ENCODE results near the gene JAK1.

Gene JAK1

DNA sequence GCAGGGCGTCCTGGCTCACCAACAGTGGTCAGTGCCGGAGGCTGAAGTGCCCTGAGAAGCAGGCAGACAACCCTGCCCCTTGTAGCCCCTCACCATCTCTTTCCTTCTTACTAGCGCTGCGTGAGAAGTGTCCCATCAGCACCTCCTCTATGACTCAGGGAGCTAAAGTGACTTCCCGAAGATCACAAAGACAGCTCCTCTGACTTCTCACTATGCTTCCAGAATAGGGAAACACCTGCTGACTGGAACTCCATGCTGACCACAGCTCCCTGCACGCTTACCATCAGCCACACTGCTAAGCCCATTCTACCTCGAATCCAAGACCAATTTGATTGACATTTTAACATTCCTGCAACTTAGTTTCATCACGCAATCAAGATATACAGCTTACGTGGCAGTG lies 92.8 kb downstream of the JAK1 start:
- DNase-seq (ENCODE audit: insufficient read length, low spot score) = no peak
- FAIRE-seq = no peak

DNA sequence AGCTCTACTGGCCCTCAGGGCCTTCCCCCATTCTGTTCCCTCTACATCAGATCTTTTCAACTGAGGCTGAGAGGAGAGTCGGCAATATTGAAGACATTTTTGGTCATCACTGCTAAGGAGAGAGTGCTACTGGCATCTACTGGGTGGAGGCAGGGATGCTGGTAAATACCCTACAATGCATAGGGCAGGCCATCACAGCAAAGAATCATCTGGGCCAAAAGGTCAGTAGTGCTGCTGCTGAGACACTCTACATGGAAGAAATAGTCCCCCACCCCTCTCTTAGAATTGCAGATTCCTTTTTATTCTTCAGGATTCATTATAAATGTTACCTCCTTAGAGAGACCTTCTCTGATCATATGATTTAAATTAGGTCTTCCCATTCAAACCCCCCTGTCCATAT lies 94.3 kb downstream of the JAK1 start:
- FAIRE-seq = no peak
- DNase-seq (ENCODE audit: insufficient read length, low spot score) = no peak

DNA sequence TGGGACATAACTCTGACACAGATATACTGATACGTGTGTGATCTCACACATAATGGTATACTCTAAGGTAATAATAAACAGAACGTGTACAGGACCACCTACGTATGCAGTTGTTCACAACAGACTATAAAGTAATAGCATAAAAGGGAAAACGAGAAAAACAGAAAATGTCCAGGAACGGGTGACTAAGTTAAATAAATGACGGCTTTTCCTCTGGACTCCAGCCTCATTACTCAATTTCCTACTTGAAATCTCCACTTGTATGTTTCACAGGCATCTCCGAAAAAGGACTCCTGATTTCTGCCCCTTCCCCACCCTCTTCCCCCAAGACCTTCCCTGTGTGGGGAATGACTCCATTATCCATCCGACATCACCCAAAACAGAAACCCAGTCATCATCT lies 95.1 kb downstream of the JAK1 start:
- no peak for FAIRE-seq
- no peak for DNase-seq (ENCODE audit: insufficient read length, low spot score)

DNA sequence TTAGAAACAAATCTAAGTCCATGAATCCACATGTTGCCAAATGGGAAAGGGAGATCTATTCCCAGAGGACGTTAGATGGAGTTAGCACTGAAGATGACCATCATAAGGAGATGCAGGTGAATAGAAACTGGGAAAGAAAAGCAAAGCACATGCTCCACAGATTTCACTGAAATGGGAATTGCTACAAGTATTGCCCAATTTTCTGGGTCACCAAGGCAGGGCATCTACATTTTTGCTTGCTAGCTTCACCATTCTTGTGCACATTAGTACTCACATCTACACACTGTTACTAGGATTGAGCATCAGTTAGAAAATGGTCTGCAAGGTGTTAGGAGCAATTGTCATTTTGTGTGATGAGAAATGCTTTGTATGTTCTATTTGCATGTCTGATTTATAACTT lies 99.1 kb downstream of the JAK1 start:
- DNase-seq (ENCODE audit: insufficient read length, low spot score) = no peak
- no peak for FAIRE-seq

DNA sequence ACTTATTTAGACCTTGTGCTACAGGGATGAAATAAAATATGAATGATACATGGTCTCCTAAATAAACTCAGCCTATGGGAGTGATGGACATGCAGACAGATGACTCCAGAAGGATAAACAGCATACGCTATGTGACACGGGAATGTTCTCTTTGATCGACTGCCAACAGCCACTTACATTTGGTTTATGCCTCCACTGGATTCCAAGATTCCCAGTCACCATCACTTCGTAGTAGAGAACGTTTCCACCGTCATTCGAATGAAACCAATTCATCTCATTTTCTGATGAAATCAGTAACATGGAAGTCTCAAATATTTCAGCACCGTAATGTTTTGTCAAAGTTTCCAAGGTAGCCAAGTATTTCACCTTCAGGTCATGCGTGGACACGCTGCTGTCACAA lies 99.7 kb downstream of the JAK1 start:
- DNase-seq (ENCODE audit: insufficient read length, low spot score) = no peak
- FAIRE-seq = no peak

DNA sequence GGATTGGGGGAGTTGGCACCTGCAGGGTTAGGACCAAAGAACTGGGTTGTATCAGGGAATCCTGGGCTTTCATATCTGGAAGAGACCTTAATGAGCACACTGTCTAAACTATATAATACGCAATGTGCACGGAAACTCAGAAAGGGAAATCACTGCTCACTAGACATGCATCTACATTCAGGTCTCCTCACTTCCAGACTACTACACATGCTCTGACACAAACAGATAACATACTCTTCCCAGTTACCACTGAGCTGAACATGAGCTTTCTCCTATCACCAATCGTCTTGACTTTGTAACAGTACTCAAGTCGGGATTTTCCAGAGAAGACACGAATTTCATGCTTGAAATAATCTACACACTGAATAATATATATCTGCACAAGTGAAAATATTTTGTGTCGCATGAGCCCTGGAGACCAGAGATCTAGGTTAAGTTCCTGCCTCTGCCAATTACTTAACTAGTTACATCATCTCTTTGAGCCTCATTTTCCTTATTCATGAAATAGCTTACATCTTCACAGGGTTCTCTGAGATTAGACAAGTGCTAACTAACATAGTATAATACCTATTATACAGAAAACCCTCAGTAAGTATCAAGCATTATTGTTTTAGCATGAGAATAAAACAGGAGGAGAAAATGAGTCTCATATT lies 101.1 kb downstream of the JAK1 start:
- DNase-seq (ENCODE audit: insufficient read length, low spot score) = no peak
- no peak for FAIRE-seq

DNA sequence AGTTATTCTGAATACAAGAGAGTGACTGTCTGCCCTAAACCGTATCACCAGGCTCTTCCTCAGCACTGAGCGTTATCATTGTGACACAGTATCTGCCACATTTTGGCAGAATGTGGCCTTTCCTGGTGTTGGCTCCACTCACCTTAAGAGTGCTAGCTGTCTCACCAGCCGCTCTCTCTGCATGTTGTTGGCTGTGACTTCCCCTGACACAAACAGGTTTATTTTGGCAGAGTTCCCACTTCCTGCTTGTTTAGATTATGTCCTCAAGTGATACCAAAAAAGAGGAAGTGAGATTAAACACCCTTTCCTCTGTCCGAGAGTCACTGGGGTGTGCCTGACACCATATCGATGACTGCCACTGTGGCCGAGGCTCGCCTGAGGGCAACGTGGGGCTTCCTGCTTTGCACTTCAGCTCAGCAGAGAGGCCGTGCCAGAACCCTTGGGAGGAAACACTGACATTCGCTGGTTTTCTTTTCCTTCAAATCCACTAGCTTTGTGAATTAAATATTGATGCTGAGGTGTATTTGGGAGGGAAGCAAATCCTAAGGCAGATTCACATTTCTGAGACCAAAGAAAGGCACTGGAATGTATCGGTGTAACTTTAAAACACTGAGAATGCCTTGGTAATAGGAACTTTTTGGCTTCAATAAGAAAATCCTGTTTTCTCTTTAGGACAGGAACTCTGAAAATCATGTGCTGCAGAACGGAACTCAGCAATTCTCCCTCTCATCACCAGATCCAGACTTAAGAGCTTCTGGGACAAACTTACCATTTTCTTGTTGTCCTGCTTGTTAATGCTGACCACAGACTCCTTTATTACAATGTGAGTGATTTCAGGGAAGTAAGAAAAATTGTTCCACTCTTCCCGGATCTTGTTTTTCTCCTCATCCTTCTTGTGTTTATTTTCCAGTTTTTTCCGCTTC lies 102.1 kb downstream of the JAK1 start:
- FAIRE-seq (peak; percentile 97), DNase-seq (ENCODE audit: insufficient read length, low spot score) (peak; percentile 80)

DNA sequence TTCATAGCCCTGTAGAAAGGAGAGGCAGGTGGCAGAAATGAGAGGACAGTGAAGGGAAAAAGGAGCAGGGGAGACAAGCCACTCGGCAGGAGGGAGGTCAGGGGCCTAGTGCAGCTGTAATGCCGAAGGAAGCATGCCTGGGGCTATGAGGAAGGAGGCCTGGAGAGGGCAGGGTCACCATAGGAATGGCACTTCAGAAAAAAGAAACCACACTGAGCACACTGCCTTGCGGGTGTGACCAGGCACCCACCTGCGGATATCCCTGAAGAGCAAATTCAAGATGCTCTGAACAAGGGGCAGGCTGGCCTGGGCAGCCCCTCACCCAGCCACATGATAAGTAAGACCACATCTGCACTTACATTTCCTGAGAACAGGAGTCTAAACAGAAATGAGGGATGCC lies 104.7 kb downstream of the JAK1 start:
- FAIRE-seq (no peak), DNase-seq (ENCODE audit: insufficient read length, low spot score) (no peak)

DNA sequence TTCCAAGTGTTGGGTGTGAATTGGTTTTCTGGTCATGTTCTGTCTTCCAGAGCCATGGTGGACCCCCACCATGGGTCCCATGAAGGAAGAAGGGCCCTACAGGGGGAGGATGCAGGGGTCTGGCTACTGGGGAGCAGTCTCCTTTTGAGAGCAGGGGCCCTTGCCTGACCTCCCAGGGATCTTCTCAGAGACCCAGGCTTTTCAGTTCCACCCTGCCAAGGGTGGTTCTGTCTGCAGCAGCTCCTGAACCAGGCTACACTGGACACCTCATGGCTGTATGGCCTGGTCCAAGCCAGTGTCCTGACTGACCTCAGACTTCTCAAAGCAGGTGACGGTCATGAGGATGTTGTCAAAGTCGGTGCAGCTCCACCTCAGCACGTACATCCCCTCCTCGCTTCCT lies 109.0 kb downstream of the JAK1 start:
- DNase-seq (ENCODE audit: insufficient read length, low spot score) (no peak), FAIRE-seq (no peak)

DNA sequence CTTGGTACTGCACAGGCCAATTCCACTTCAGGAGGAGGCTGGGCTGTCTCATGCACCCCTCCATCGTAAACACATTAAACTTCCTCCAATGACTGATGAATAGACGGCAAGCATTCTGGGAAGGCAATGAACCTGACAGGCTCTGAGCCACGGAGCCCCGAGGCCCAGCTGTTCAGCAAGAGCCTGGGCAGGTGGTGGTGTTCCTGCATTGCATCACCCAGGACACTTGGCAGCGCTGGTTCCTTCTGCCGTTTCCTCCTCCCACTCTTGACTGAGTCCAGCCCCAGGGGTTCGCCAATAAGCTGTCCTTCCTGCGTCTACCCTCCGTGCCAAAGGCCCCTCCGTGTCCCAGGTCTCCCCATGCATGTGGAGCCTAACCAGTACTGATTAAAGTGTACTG lies 109.8 kb downstream of the JAK1 start:
- no peak for DNase-seq (ENCODE audit: insufficient read length, low spot score)
- no peak for FAIRE-seq

DNA sequence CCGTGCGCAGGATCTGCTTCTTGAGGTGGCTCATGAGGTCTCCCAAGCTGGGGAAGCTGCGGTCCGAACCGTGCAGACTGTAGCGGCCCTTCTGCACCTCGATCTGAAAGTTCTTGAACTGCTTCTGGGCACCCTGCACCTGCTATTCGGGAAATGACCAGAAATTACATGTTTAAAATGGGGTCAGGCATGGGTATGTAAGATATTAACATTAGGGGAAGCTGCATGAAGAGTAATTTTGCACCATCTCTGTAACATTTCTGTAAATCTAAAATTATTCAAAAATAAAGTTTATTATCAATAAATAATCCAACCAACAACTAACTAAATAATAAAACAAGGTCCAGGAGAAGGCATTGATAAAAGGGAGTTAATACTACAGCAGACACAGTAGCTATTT lies 110.8 kb downstream of the JAK1 start:
- DNase-seq (ENCODE audit: insufficient read length, low spot score) (no peak), FAIRE-seq (no peak)

DNA sequence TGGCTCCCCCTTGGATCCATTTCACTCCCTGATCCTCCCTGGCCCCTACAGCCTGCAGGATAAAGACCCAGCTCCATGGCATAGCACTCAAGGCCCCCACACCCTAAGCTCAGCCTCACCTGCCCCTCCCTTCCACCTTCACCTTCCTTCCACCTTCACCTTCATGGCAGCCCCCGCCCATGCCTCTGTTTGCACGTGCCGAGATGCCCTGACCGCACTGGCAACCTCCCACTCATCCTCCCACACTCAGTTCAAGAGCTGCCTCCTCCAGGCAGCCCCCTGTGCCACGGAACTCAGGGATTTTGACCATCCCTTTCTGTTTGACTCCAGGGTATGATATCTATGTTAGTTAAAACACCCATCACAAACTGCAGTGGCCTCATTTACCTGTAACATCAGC lies 111.7 kb downstream of the JAK1 start:
- no peak for DNase-seq (ENCODE audit: insufficient read length, low spot score)
- FAIRE-seq = no peak

DNA sequence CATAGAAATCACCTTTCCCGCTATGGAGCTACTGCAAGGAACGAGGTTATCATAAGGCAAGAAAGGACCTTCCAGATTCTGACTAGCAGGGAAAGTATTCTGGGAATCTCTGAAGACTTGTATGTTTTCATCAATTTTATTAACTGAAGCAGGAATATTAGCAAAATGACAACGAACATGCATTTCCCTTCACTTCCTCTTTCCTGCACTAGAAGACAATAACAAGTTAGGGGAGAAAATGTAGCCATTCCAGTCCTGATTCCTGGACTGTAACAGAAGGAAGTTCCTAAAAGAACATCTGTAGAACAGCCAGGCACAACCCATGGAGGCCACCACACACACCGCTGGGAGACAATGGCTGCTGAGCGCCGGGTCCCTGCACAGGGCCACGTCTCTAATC lies 114.7 kb downstream of the JAK1 start:
- DNase-seq (ENCODE audit: insufficient read length, low spot score) = no peak
- FAIRE-seq = no peak

DNA sequence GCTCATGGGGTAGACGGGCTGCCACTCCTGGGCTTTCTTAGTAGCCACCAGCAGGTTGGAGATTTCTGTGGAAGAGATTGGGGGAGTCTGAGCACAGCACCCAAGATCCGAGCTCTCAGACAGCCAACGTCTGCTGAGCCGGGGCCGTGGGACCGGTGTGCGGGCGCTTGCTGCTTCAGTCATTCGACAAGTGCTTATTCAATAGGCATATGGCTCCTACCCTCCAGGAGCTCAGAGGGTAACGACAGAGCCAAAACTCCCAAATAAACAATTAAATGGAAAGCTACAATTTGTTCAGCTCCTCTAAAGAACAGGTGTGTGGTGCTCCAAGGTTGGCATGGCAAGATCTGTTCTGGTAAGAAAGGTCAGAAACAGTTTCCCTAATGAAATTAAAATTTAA lies 115.5 kb downstream of the JAK1 start:
- no peak for FAIRE-seq
- DNase-seq (ENCODE audit: insufficient read length, low spot score) = no peak

DNA sequence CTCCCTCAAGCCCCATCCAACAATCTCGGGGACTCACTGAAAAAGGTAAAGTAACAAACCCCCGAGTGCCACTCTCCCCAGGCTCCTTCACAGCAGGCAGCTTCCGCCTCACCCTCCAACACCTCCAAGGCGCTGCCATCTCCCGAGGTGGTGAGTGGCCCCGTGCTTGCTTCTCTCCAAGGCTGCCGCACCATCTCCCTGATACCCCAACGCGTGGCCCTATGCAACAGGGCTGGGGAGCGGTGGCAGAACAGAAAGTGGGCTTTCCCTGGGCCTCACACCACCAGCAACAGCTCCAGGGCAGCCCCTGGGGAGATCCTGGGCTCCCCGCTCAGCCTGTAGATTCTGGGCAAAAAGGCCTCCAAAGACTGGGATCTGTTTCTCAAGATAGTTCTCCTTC lies 116.4 kb downstream of the JAK1 start:
- FAIRE-seq (no peak), DNase-seq (ENCODE audit: insufficient read length, low spot score) (no peak)

DNA sequence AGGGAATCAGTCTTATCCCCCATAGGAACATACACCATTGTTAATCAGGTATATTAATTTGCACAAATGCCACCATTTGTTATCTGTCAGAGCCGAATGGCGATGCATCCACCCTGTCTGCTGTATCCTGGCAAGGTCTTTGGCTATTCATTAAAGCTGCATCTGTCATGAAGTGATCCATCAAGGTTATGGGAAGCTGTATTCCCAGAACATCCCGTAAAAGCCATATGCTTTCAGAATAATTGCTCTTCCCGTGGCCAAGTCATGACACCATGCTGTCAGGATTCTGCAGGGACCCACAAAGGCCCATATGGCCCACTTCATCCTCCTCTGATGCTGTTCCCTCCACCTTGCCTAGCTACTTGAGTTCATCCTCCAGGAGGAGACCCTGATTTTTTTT lies 117.5 kb downstream of the JAK1 start:
- FAIRE-seq = no peak
- no peak for DNase-seq (ENCODE audit: insufficient read length, low spot score)

DNA sequence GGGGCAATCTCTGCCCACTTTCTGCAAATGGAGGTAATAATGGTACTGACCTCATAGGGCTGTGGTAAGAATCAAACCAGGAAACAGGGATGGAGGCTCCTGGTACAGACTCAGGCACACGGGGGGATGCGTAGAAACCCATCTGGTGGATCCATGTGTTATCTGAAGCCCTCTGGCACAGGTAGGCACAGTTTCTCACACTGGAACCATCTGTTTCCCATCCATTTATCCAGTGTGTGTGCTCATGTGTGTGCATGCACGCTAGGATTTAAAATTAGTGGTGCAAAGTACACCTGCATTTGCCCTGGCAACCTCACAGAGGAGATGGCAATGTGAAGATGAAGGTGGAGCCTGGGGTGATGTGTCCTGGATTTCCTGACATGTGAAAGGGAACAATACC lies 118.2 kb downstream of the JAK1 start:
- FAIRE-seq (no peak), DNase-seq (ENCODE audit: insufficient read length, low spot score) (no peak)

DNA sequence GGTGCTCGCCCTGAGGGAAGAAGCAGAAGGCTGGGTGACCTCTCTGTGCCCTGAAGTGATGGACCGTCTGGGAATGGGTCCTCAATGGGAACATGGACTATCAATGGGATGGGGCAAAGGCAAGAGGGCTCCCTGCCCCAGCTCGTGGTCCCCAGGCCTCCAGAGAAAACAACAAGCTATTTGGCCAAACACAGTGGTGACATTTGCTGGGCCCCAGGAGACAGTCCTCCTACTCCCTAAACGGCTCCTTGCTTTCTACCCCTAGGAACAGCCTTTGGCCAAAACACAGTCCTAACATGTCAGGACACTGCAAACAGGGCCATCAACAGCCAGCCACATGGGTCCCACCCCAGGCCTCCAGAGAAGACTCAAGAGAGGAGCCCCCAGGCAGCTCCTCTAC lies 118.7 kb downstream of the JAK1 start:
- no peak for FAIRE-seq
- no peak for DNase-seq (ENCODE audit: insufficient read length, low spot score)

DNA sequence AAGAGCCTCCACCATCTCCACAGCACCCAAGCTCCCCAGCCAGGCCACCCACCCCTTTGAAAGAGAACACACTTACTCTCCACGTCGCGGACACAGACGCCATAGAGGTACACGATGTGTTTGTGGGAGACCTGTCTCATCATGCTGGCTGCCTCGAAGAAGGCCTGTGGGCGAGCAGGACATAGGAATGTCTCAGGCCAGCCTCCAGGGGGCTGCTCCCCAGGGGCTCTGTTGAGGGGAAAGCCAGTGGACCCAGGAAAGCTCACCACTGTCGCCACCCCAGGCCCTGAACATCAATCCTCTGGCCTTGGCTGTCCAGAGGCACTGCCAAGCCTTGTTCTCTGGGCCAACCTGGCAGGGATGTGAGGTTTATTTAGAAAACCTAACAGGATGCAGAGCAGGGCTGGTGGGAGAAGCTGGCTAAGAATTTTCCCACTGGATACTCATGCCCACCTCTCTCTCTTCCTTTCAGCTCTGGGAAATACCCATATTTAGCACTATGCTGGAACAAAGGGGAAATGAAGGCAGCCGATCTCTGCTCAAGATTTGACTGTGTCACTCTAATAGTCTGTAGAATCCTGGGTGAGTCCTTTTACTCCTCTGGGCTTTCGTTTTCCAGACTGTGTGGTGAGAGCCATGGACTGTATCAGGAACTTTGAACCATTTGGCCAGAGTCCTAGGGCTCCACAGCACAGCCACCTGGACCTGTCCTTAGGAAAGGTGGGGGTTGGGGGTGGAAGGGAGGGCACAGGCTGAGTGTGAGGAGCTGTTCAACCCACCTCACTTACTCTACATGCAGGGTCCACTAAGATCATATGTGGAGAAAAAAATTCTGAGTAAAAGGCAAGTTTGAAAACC lies 119.5 kb downstream of the JAK1 start:
- FAIRE-seq (no peak), DNase-seq (ENCODE audit: insufficient read length, low spot score) (no peak)

DNA sequence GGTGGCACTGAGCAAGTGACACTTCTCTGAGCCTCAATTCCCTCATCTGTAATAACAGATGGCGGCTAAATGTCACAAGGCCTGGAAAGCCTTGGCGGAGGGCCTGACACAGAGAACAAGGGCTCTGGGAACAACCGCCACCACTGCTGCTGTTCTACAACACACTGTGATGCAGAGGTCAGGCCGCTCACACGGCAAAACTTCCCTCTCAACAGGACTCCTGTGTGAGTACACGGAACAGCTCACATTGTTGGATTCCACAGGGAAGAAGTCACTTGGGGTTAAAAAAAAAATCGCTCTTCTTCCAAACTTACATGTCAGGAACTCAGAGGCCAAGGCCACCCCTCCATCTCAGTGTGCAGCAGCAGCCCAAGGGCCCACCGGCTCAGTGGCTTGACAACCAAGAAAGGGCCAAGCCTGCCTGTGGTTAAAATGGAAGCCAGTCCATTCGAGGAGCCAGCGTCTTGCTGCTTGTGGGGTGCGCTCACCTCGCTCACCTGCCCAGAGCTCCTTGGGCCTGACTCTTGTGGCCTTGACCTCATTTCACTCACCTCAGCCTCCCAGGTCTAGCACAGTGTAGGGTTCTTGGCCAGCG lies 120.4 kb downstream of the JAK1 start:
- DNase-seq (ENCODE audit: insufficient read length, low spot score) (no peak), FAIRE-seq (no peak)

DNA sequence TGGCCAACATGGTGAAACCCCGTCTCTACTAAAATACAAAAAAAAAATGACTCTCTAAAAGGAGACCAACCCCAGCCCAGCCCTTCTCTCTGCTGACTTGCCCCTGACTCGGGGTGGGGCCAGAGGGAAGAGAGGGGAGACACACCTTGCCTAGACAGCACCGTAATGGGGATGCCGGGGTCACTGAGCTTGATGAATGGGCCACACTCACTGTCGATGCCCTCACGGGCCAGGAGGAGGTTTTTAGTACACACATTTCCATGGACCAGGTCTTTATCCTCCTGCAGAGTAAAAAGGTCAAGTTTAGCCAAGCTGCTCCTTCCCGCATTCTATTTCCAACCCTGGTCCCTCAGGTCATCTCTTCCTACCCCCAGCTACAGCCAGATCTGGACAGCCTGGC lies 121.7 kb downstream of the JAK1 start:
- DNase-seq (ENCODE audit: insufficient read length, low spot score) (no peak), FAIRE-seq (no peak)

All from GM19239 (cell line).